Midbrain (tissue), 1 donor: ENCODE measurements around the gene CC2D1A.
"Not testable (repeated sequence)": the region's sequence is repeated elsewhere in the genome, so short reads cannot be mapped to it uniquely, and the experiment has no call there.

Experiments
- DNase-seq: peaks from one replicate; lab custom pipeline; 2025; lab: John Stamatoyannopoulos, UW

CC2D1A gene

GRCh38 chr19:13906910-13907309 lies 909 bp downstream of the CC2D1A start:
- DNase-seq: no peak

GRCh38 chr19:13908674-13909073 lies 2.7 kb downstream of the CC2D1A start:
- no peak for DNase-seq

- DNase-seq: no peak
These were observed 3.4 kb downstream of the CC2D1A start for GRCh38 chr19:13909430-13909829.

- DNase-seq: no peak
These were observed 7.4 kb downstream of the CC2D1A start for GRCh38 chr19:13913352-13913751.

- no peak for DNase-seq
These were observed 8.8 kb downstream of the CC2D1A start for GRCh38 chr19:13914777-13915176.

- DNase-seq: no peak
These were observed 11.9 kb downstream of the CC2D1A start for GRCh38 chr19:13917888-13918406.

- no peak for DNase-seq
These were observed 12.9 kb downstream of the CC2D1A start for GRCh38 chr19:13918726-13919411.

GRCh38 chr19:13920524-13920923 lies 14.5 kb downstream of the CC2D1A start:
- no peak for DNase-seq

GRCh38 chr19:13920940-13921747 lies 15.1 kb downstream of the CC2D1A start:
- DNase-seq: peak; percentile 39

GRCh38 chr19:13922118-13922517 lies 16.1 kb downstream of the CC2D1A start:
- DNase-seq: not testable (repeated sequence)

GRCh38 chr19:13923194-13923987 lies 17.4 kb downstream of the CC2D1A start:
- no peak for DNase-seq

- DNase-seq: no peak
These were observed 20.0 kb downstream of the CC2D1A start for GRCh38 chr19:13926010-13926409.

- DNase-seq: no peak
These were observed 20.7 kb downstream of the CC2D1A start for GRCh38 chr19:13926715-13927114.

- no peak for DNase-seq
These were observed 23.3 kb downstream of the CC2D1A start for GRCh38 chr19:13929340-13929739.

GRCh38 chr19:13929956-13930355 lies 24.0 kb downstream of the CC2D1A start:
- DNase-seq: no peak

- no peak for DNase-seq
These were observed 24.4 kb downstream of the CC2D1A start for GRCh38 chr19:13930402-13930801.

- no peak for DNase-seq
These were observed 25.6 kb downstream of the CC2D1A start for GRCh38 chr19:13931391-13932148.

GRCh38 chr19:13932149-13932637 lies 26.2 kb downstream of the CC2D1A start:
- DNase-seq: no peak

GRCh38 chr19:13932911-13933393 lies 27.0 kb downstream of the CC2D1A start:
- DNase-seq: no peak

GRCh38 chr19:13934785-13935109 lies 28.7 kb downstream of the CC2D1A start:
- DNase-seq: no peak

- no peak for DNase-seq
These were observed 29.9 kb downstream of the CC2D1A start for GRCh38 chr19:13935765-13936510.
